WERI-Rb-1 (cell line): ENCODE results near the gene ADAMTS4.

ENCODE experiments used
- DNase-seq: peaks from one replicate; pipeline ENCODE4 v3.0.0-alpha.2; 2020
- H3K27ac ChIP-seq: fragments of 250-450 bp; sonication (Bioruptor Pico); 2 replicates; pipeline ENCODE4 v1.5.1; 2020; ENCODE audit warnings: mild to moderate bottlenecking, moderate library complexity
- H3K27me3 ChIP-seq: fragments of 250-450 bp; sonication (Bioruptor Pico); 2 replicates; pipeline ENCODE4 v1.5.1; 2021; ENCODE audit warnings: mild to moderate bottlenecking, low read depth, moderate library complexity; ENCODE audit not compliant: insufficient read depth, severe bottlenecking
- H3K36me3 ChIP-seq: fragments of 250-450 bp; sonication (Bioruptor Pico); 2 replicates; pipeline ENCODE4 v1.5.1; 2020; ENCODE audit warnings: mild to moderate bottlenecking, moderate library complexity
- H3K4me3 ChIP-seq: 2 replicates; pipeline ENCODE4 v1.5.1; 2011; ENCODE audit warnings: low read depth, mild to moderate bottlenecking, control low read depth, low read length
- H3K9me3 ChIP-seq: fragments of 250-450 bp; sonication (Bioruptor Pico); 2 replicates; pipeline ENCODE4 v1.5.1; 2021; ENCODE audit warnings: mild to moderate bottlenecking, moderate library complexity; ENCODE audit not compliant: severe bottlenecking
- CTCF ChIP-seq: IDR thresholded peaks from 2 replicates; pipeline ENCODE4 v1.5.1; 2011; ENCODE audit warnings: low read depth, mild to moderate bottlenecking, control low read depth, inconsistent platforms, low read length

ADAMTS4 gene

GRCh38 chr1:161164901-161165610 is 33.8 kb downstream of the ADAMTS4 start:
- H3K9me3 ChIP-seq = no peaks in the 10 kb centered on the region
- H3K4me3 ChIP-seq = peak overlapping the region; percentile 68
- H3K27me3 ChIP-seq = no peaks in the 10 kb centered on the region
- no peak for DNase-seq
- peaks cover 63% of the 10 kb centered on the region for H3K36me3 ChIP-seq
- no peak for TF ChIP-seq CTCF
- H3K27ac ChIP-seq = peak overlapping the region; percentile 61

- Histone ChIP-seq H3K27ac (no peak overlapping the region), H3K36me3 (peaks cover 53% of the 10 kb centered on the region), H3K4me3 (no peak overlapping the region), H3K9me3 (no peaks in the 10 kb centered on the region), H3K27me3 (no peaks in the 10 kb centered on the region)
- DNase-seq = no peak
- TF ChIP-seq CTCF = no peak
Measured at GRCh38 chr1:161163793-161164192, 35.1 kb downstream of the ADAMTS4 start.

- Histone ChIP-seq H3K4me3 (no peak overlapping the region), H3K9me3 (no peaks in the 10 kb centered on the region), H3K36me3 (peaks cover 58% of the 10 kb centered on the region), H3K27me3 (no peaks in the 10 kb centered on the region), H3K27ac (no peak overlapping the region)
- no peak for TF ChIP-seq CTCF
- no peak for DNase-seq
Measured at GRCh38 chr1:161162806-161163205, 36.0 kb downstream of the ADAMTS4 start.

- no peak overlapping the region for H3K4me3 ChIP-seq
- TF ChIP-seq CTCF = no peak
Measured at GRCh38 chr1:161162052-161162451, 36.8 kb downstream of the ADAMTS4 start.

GRCh38 chr1:161161652-161162051 is 37.2 kb downstream of the ADAMTS4 start:
- DNase-seq = no peak
- no peak overlapping the region for H3K27ac ChIP-seq
- no peaks in the 10 kb centered on the region for H3K9me3 ChIP-seq
- no peak for TF ChIP-seq CTCF
- H3K27me3 ChIP-seq = no peaks in the 10 kb centered on the region
- peaks cover 65% of the 10 kb centered on the region for H3K36me3 ChIP-seq
- H3K4me3 ChIP-seq = no peak overlapping the region

More at GRCh38 chr1:161162052-161162451, 36.8 kb downstream of the ADAMTS4 start:
- Histone ChIP-seq H3K27ac (no peak overlapping the region), H3K27me3 (no peaks in the 10 kb centered on the region), H3K9me3 (no peaks in the 10 kb centered on the region), H3K36me3 (peaks cover 61% of the 10 kb centered on the region)
- DNase-seq = no peak

GRCh38 chr1:161160671-161161145 is 38.1 kb downstream of the ADAMTS4 start:
- Histone ChIP-seq H3K4me3 (no peak overlapping the region), H3K27ac (no peak overlapping the region; the same call in 1 of the 2 replicates), H3K36me3 (peaks cover 65% of the 10 kb centered on the region), H3K9me3 (no peaks in the 10 kb centered on the region), H3K27me3 (no peaks in the 10 kb centered on the region)
- TF ChIP-seq CTCF = no peak
- no peak for DNase-seq
